ENCODE results near the gene LAS1L.

The LAS1L gene

GRCh38 chrX:65517923-65518322 lies 16.7 kb downstream of the LAS1L start:
- no peak overlapping the region for H3K4me3 ChIP-seq (ENCODE audit: low read depth, low read length)
- TF ChIP-seq, protein P1, sequence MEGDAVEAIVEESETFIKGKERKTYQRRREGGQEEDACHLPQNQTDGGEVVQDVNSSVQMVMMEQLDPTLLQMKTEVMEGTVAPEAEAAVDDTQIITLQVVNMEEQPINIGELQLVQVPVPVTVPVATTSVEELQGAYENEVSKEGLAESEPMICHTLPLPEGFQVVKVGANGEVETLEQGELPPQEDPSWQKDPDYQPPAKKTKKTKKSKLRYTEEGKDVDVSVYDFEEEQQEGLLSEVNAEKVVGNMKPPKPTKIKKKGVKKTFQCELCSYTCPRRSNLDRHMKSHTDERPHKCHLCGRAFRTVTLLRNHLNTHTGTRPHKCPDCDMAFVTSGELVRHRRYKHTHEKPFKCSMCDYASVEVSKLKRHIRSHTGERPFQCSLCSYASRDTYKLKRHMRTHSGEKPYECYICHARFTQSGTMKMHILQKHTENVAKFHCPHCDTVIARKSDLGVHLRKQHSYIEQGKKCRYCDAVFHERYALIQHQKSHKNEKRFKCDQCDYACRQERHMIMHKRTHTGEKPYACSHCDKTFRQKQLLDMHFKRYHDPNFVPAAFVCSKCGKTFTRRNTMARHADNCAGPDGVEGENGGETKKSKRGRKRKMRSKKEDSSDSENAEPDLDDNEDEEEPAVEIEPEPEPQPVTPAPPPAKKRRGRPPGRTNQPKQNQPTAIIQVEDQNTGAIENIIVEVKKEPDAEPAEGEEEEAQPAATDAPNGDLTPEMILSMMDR (IDR thresholded peaks at IDR 0.05; ENCODE audit: borderline replicate concordance, insufficient read depth, low read depth, low read length): no peak

DNA sequence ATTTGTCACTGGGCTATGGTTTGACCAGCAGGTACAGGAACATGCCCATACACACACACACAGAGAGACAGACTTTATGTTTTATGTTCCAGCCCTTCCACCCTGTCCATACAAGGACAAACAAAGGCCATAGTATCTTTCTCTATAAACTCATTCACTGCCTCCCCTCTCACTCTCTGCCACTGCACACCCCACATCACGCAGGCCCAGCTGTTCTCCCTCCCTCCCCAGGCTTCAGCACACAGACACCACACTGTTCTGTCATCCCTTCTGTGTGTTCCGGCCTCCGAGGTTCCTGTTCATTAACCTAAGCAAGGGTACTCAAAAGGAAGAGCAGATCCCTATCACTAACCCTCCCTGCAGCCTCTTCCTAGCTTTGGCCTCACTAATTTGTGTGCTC lies 17.8 kb downstream of the LAS1L start:
- no peak overlapping the region for H3K4me3 ChIP-seq (ENCODE audit: low read depth, low read length)

DNA sequence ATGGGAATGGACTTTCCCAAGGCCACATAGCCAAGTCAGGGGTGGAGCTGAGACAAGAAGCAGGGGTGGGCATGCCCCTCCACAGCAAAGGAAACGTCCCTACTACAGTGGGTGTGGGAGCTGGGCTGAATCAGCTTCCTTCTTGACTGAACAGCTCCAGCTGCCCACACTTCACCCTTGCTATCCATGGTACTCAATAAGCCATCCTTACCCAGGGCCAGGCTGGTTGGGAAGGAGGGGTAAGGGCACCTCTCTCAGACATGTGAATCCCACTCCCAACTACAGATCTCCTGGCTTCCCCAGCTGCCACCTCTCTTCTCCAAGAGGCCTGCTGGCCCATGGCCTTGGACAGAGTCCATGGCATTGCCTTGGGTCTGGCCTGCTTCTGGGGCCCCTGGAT lies 21.0 kb downstream of the LAS1L start:
- TF ChIP-seq, protein P1 (IDR thresholded peaks at IDR 0.05; ENCODE audit: borderline replicate concordance, insufficient read depth, low read depth, low read length): no peak
- no peak overlapping the region for H3K4me3 ChIP-seq (ENCODE audit: low read depth, low read length)

More for the DNA sequence above, 17.8 kb downstream of the LAS1L start:
- TF ChIP-seq, protein P1 (IDR thresholded peaks at IDR 0.05; ENCODE audit: borderline replicate concordance, insufficient read depth, low read depth, low read length): no peak

- no peak overlapping the region for H3K4me3 ChIP-seq (ENCODE audit: low read depth, low read length)
- TF ChIP-seq, protein P1 (IDR thresholded peaks at IDR 0.05; ENCODE audit: borderline replicate concordance, insufficient read depth, low read depth, low read length): no peak
Observed at GRCh38 chrX:65509400-65509799, 25.2 kb downstream of the LAS1L start.

- TF ChIP-seq, protein P1 (IDR thresholded peaks at IDR 0.05; ENCODE audit: borderline replicate concordance, insufficient read depth, low read depth, low read length): no peak
Observed at GRCh38 chrX:65508851-65509250, 25.7 kb downstream of the LAS1L start.

GRCh38 chrX:65502618-65503017 lies 32.0 kb downstream of the LAS1L start:
- TF ChIP-seq, protein P1 (IDR thresholded peaks at IDR 0.05; ENCODE audit: borderline replicate concordance, insufficient read depth, low read depth, low read length): no peak
- no peak overlapping the region for H3K4me3 ChIP-seq (ENCODE audit: low read depth, low read length)

More at GRCh38 chrX:65508851-65509250, 25.7 kb downstream of the LAS1L start:
- H3K4me3 ChIP-seq (ENCODE audit: low read depth, low read length): no peak overlapping the region

DNA sequence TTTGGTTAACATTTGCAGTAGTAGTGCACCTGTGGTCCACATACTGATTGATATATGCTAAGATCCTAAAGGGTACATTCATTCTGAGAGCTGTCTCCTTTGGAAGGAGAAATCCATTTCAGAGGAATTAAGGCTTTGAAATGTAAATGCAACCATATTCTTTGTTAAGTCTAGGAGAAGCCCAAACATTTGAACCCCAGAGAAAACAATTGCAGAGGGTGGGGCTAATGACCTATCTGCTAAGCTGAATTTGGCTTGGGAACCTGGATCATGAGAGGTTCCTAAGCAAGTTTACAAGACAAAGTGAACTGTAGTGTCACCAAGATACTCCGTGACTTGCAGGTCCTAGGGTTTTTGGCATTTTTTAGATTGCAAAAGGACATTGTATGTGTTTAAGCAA lies 41.2 kb downstream of the LAS1L start:
- no peak overlapping the region for H3K4me3 ChIP-seq (ENCODE audit: low read depth, low read length)
- TF ChIP-seq, protein P1 (IDR thresholded peaks at IDR 0.05; ENCODE audit: borderline replicate concordance, insufficient read depth, low read depth, low read length): no peak

All from GM12875 (cell line).